ENCODE measurements around the gene IGF1R. TPM values are rescaled to one million over a fixed set of nuclear protein-coding genes. Genes with fewer than 3 reads are reported as not detected.

The IGF1R gene
- total RNA-seq, 1 donor from 2014 or later = 23.5 TPM

- Histone ChIP-seq H2AFZ (replicated peaks) (no peak overlapping the region), H3K4me3 (no peak overlapping the region), H3K36me3 (no peaks in the 10 kb centered on the region), H3K4me1 (peaks cover 43% of the 10 kb centered on the region), H3K27me3 (no peaks in the 10 kb centered on the region), H3K9ac (no peak overlapping the region), H3F3A (ENCODE audit: low read depth) (peaks cover 15% of the 10 kb centered on the region), H4K20me1 (ENCODE audit: low read depth) (peaks cover 96% of the 10 kb centered on the region), H3K9me3 (ENCODE audit: low read depth) (no peaks in the 10 kb centered on the region), H3K4me2 (peak overlapping the region; percentile 15), H3K27ac (no peak overlapping the region), H3K79me2 (ENCODE audit: low read depth) (peaks cover 98% of the 10 kb centered on the region)
- Mint-ChIP-seq H3K27me3 (ENCODE audit: insufficient read depth, low read depth) (no peaks in the 10 kb centered on the region), H3K9me3 (peaks cover 8% of the 10 kb centered on the region), H3K4me1 (peaks cover 44% of the 10 kb centered on the region), H3K27ac (no peak overlapping the region), H3K36me3 (peaks cover 4% of the 10 kb centered on the region), H3K4me3 (no peak overlapping the region)
- no peak for TF ChIP-seq CTCF (IDR thresholded peaks at IDR 0.05)
- TF ChIP-seq EZH2 (IDR thresholded peaks at IDR 0.05) = no peak
- no peak for TF ChIP-seq EZH2phosphoT487 (IDR thresholded peaks at IDR 0.05)
- no peak for DNase-seq (ENCODE audit: low spot score)
These were observed 122.6 kb downstream of the IGF1R start for GRCh38 chr15:98770984-98771383.

DNA sequence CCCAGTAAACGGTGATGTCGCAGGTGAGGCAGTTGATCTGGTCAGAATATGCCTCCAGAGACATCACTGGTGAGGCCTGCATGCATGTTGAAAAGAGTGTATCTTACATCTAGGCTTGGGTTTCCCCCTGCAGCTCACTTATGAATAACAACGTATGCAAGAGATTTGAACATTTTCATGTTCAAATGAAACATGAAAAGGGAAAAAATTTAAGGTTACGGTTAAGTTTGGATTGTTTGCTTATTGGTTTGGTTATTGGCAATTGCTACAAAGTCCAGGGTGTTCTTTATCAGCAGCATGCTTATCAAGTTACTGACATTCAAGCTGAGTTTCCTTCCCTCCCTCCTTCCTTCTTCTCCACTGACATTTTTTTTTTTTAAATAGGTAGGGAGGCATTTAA, 123.2 kb downstream of the IGF1R start:
- no peak overlapping the region for H3K27ac ChIP-seq
- H3K79me2 ChIP-seq (ENCODE audit: low read depth) = peaks cover 98% of the 10 kb centered on the region
- H3K36me3 Mint-ChIP-seq = peaks cover 4% of the 10 kb centered on the region

GRCh38 chr15:98772895-98773294, 124.6 kb downstream of the IGF1R start:
- no peak overlapping the region for H3K9ac ChIP-seq
- no peaks in the 10 kb centered on the region for H3K9me3 ChIP-seq (ENCODE audit: low read depth)
- H3K4me1 Mint-ChIP-seq = peaks cover 56% of the 10 kb centered on the region
- no peak overlapping the region for H2AFZ ChIP-seq (replicated peaks)
- peaks cover 6% of the 10 kb centered on the region for H3K36me3 Mint-ChIP-seq
- no peaks in the 10 kb centered on the region for H3K36me3 ChIP-seq
- DNase-seq (ENCODE audit: low spot score) = no peak
- no peak overlapping the region for H3K4me3 ChIP-seq
- peaks cover 40% of the 10 kb centered on the region for H3K4me1 ChIP-seq
- no peak overlapping the region for H3K4me3 Mint-ChIP-seq
- peaks cover 15% of the 10 kb centered on the region for H3F3A ChIP-seq (ENCODE audit: low read depth)
- no peaks in the 10 kb centered on the region for H3K27me3 ChIP-seq
- H3K4me2 ChIP-seq = no peak overlapping the region
- H3K79me2 ChIP-seq (ENCODE audit: low read depth) = peaks cover 98% of the 10 kb centered on the region
- TF ChIP-seq EZH2phosphoT487 (IDR thresholded peaks at IDR 0.05) (no peak), EZH2 (IDR thresholded peaks at IDR 0.05) (no peak), CTCF (IDR thresholded peaks at IDR 0.05) (no peak)
- H3K9me3 Mint-ChIP-seq = peaks cover 3% of the 10 kb centered on the region
- H4K20me1 ChIP-seq (ENCODE audit: low read depth) = peaks cover 96% of the 10 kb centered on the region
- H3K27ac ChIP-seq = no peak overlapping the region
- peaks cover 4% of the 10 kb centered on the region for H3K27me3 Mint-ChIP-seq (ENCODE audit: insufficient read depth, low read depth)
- no peak overlapping the region for H3K27ac Mint-ChIP-seq

More for the DNA sequence above, 123.2 kb downstream of the IGF1R start:
- Histone ChIP-seq H3F3A (ENCODE audit: low read depth) (peaks cover 15% of the 10 kb centered on the region), H3K9ac (no peak overlapping the region), H2AFZ (replicated peaks) (no peak overlapping the region), H3K36me3 (no peaks in the 10 kb centered on the region), H3K27me3 (no peaks in the 10 kb centered on the region), H3K4me3 (no peak overlapping the region), H4K20me1 (ENCODE audit: low read depth) (peaks cover 96% of the 10 kb centered on the region), H3K9me3 (ENCODE audit: low read depth) (no peaks in the 10 kb centered on the region), H3K4me1 (peaks cover 43% of the 10 kb centered on the region), H3K4me2 (peak overlapping the region; percentile 15)
- no peak overlapping the region for H3K27ac Mint-ChIP-seq
- peaks cover 6% of the 10 kb centered on the region for H3K9me3 Mint-ChIP-seq
- TF ChIP-seq EZH2phosphoT487 (IDR thresholded peaks at IDR 0.05) (no peak), EZH2 (IDR thresholded peaks at IDR 0.05) (no peak), CTCF (IDR thresholded peaks at IDR 0.05) (no peak)
- peaks cover 2% of the 10 kb centered on the region for H3K27me3 Mint-ChIP-seq (ENCODE audit: insufficient read depth, low read depth)
- no peak overlapping the region for H3K4me3 Mint-ChIP-seq
- no peak for DNase-seq (ENCODE audit: low spot score)
- peaks cover 47% of the 10 kb centered on the region for H3K4me1 Mint-ChIP-seq

All from neural progenitor cell (in vitro differentiated cells).